Activated CD8-positive, alpha-beta T cell treated with anti-CD3 and anti-CD28 coated beads for 36 hours (primary cell): ENCODE results near the gene PTPRCAP. TPM values are rescaled to one million over a fixed set of nuclear protein-coding genes. Genes with fewer than 3 reads are reported as not detected.

Experiments used
- ATAC-seq: fragments of 200-7000 bp; cut with Tn5 transposase; one replicate; pipeline ENCODE4 v1.10.0; 2021; ENCODE audit warnings: mild to moderate bottlenecking, moderate library complexity
- CTCF ChIA-PET: fragments of 350-600 bp; sonication (Branson Sonifier 250); formaldehyde crosslinking; loops from one replicate; lab custom pipeline; 2021; ENCODE audit warnings: antibody characterized with exemption; lab: Charles Lee
- POLR2A ChIA-PET: fragments of 350-600 bp; sonication (Branson Sonifier 250); formaldehyde crosslinking; loops from one replicate; lab custom pipeline; 2021; ENCODE audit warnings: antibody characterized with exemption; lab: Charles Lee
- DNase-seq: peaks from one replicate; pipeline ENCODE4 v3.0.0-alpha.2; 2020
- H3K27ac Mint-ChIP-seq: one replicate; pipeline ENCODE4 v1.8.0; 2021; ENCODE audit warnings: mild to moderate bottlenecking, mixed read lengths
- H3K27me3 Mint-ChIP-seq: one replicate; pipeline ENCODE4 v1.8.0; 2021; ENCODE audit warnings: mixed read lengths
- H3K36me3 Mint-ChIP-seq: one replicate; pipeline ENCODE4 v1.8.0; 2021; ENCODE audit warnings: low read depth, mixed read lengths
- H3K4me1 Mint-ChIP-seq: one replicate; pipeline ENCODE4 v1.8.0; 2021; ENCODE audit warnings: low read depth, mixed read lengths
- H3K4me3 Mint-ChIP-seq: one replicate; pipeline ENCODE4 v1.8.0; 2021; ENCODE audit warnings: mild to moderate bottlenecking, moderate library complexity, mixed read lengths
- H3K9me3 Mint-ChIP-seq: one replicate; pipeline ENCODE4 v1.8.0; 2021; ENCODE audit warnings: mixed read lengths
- CTCF ChIP-seq: fragments of 200-600 bp; IDR thresholded peaks from one replicate; pipeline ENCODE4 v1.8.0; 2022; ENCODE audit warnings: antibody characterized with exemption, mild to moderate bottlenecking
- intact Hi-C: fragments of 100-400 bp; cut with micrococcal nuclease; formaldehyde crosslinking; loops from one replicate; pipeline ENCODE4 v1.10.0; 2022
- total RNA-seq, 2 experiments: library from RNA; stranded (reverse); gene quantifications; one replicate each; pipeline ENCODE4 v1.2.3, GENCODE V29; 2021

Gene PTPRCAP
- total RNA-seq, 2 experiments from 2014 or later = 107 to 114 TPM

DNA sequence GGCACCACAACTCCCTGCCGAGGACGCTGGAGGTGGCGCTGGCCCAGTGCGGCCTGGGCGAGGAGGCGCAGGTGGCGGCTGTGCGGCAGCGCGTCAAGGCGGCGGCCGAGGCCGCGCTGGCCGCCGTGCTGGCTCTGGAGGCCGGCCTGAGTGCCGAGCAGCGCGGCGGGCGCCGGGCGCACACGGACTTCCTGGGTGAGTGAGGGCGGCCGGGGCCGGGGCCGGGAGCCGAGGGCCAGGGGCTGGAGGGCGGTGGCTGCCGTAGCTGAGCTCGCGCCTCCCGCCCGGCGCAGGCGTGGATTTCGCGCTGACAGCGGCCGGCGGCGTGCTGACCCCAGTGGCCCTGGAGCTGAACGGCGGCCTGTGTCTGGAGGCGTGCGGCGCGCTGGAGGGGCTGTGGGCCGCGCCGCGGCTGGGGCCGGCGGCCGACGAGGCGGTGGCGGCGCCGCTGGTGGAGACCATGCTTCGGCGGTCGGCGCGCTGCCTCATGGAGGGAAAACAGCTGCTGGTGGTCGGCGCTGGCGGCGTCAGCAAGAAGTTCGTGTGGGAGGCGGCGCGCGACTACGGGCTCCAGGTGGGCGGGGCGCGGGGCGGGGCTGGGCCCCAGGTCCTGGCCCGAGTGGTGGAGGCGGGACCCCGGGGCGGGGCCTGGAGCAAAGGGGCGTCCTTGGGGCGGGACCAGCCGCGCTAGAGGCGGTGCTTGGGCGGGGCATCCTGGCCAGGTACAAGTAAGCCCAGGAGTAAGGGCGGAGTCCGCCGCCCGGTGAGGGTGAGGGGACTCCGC, 16.6 kb downstream of the PTPRCAP start:
- no peaks in the 10 kb centered on the region for H3K9me3 Mint-ChIP-seq
- intact Hi-C loops = no loop called here
- peak overlapping the region; percentile 84 for H3K27ac Mint-ChIP-seq

GRCh38 chr11:67420147-67420645, 17.3 kb downstream of the PTPRCAP start:
- DNase-seq = no peak
- ATAC-seq = no peak
- peaks cover 48% of the 10 kb centered on the region for H3K4me1 Mint-ChIP-seq
- H3K27ac Mint-ChIP-seq = peak overlapping the region; percentile 89
- H3K4me3 Mint-ChIP-seq = peak overlapping the region; percentile 82
- H3K9me3 Mint-ChIP-seq = no peaks in the 10 kb centered on the region
- ChIA-PET CTCF (interaction anchor here (0.9 to 3.5 kb wide), 6 partner anchors 9 to 86 kb away, joined by 4 to 21 read pairs (median 6); partner anchors contain the start of genes PITPNM1, PPP1CA, PTPRCAP and TBC1D10C), POLR2A (interaction anchor here (1.0 to 10.0 kb wide), 11 partner anchors 8 to 71 kb away, joined by 3 to 178 read pairs (median 18); partner anchors contain the start of genes AIP, PPP1CA, PTPRCAP and RPS6KB2)
- intact Hi-C loops = no loop called here
- no peak for TF ChIP-seq CTCF
- H3K27me3 Mint-ChIP-seq = no peaks in the 10 kb centered on the region
- H3K36me3 Mint-ChIP-seq = no peaks in the 10 kb centered on the region

More for the DNA sequence above, 16.6 kb downstream of the PTPRCAP start:
- Mint-ChIP-seq H3K36me3 (no peaks in the 10 kb centered on the region), H3K4me1 (peaks cover 48% of the 10 kb centered on the region), H3K27me3 (no peaks in the 10 kb centered on the region), H3K4me3 (peak overlapping the region; percentile 82)
- ATAC-seq (peak; percentile 91), DNase-seq (peak; percentile 99)
- ChIA-PET CTCF (interaction anchor here (0.8 to 3.5 kb wide), 7 partner anchors 10 to 85 kb away, joined by 4 to 21 read pairs (median 4); partner anchors contain the start of genes PITPNM1, PPP1CA, PTPRCAP and TBC1D10C), POLR2A (interaction anchor here (1.0 to 10.0 kb wide), 11 partner anchors 8 to 70 kb away, joined by 3 to 178 read pairs (median 8); partner anchors contain the start of genes AIP, PPP1CA, PTPRCAP and TBC1D10C)
- TF ChIP-seq CTCF = no peak

DNA sequence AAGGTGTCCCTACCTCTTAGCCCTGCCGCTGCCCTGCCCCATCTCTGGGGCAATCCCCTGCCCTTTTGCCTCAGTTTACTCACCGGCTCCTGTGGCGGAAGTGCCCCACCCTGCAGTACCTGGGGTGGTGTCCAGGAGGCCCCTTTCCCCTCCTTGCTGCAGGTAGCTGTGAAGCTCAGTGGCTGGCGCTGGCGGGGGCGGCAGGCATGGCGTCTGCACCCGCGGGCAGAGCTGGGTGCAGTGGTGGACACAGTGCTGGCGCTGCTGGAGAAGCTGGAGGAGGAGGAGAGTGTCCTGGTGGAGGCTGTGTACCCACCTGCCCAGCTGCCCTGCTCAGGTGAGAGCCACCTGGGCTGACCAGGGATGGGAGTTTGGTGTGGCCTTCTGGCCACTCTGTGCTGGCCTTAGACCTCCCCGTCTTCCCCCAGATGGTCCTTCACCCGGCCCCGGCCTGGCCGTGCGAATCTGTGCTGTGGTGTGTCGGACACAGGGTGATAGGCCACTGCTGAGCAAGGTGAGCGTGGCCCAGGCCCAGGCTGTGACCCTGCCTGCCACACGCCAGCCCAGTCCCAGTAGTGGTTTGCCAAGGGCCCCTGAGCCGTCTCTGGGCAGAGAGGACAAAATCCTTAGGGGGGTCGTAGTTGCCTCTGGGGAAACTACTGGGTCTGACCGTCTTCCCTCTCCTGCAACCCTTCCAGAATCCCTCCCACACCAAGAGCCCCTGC, 18.0 kb downstream of the PTPRCAP start:
- peak overlapping the region; percentile 82 for H3K4me3 Mint-ChIP-seq
- POLR2A ChIA-PET = interaction anchor here (0.6 to 10.0 kb wide), 14 partner anchors 8 to 165 kb away, joined by 3 to 178 read pairs (median 10); partner anchors contain the start of genes AIP, GSTP1, POLD4 and PPP1CA
- intact Hi-C loops = no loop called here
- no peak for TF ChIP-seq CTCF
- H3K27me3 Mint-ChIP-seq = no peaks in the 10 kb centered on the region
- peak overlapping the region; percentile 89 for H3K27ac Mint-ChIP-seq
- CTCF ChIA-PET = interaction anchor here (0.6 to 3.5 kb wide), 7 partner anchors 8 to 211 kb away, joined by 3 to 21 read pairs (median 4); partner anchors contain the start of genes PITPNM1, PPP1CA and TBC1D10C
- no peaks in the 10 kb centered on the region for H3K9me3 Mint-ChIP-seq
- H3K36me3 Mint-ChIP-seq = no peaks in the 10 kb centered on the region
- DNase-seq (no peak), ATAC-seq (no peak)
- peaks cover 52% of the 10 kb centered on the region for H3K4me1 Mint-ChIP-seq

- no peaks in the 10 kb centered on the region for H3K9me3 Mint-ChIP-seq
- ChIA-PET POLR2A (interaction anchor here (0.6 to 10.0 kb wide), 10 partner anchors 10 to 178 kb away, joined by 3 to 178 read pairs (median 18); partner anchors contain the start of genes AIP, GSTP1, PPP1CA and PTPRCAP), CTCF (interaction anchor here (0.6 to 3.5 kb wide), 8 partner anchors 11 to 212 kb away, joined by 3 to 21 read pairs (median 5); partner anchors contain the start of genes PITPNM1, POLD4, PPP1CA and TBC1D10C)
- H3K27ac Mint-ChIP-seq = peak overlapping the region; percentile 89
- no peaks in the 10 kb centered on the region for H3K36me3 Mint-ChIP-seq
- peaks cover 52% of the 10 kb centered on the region for H3K4me1 Mint-ChIP-seq
- H3K27me3 Mint-ChIP-seq = no peaks in the 10 kb centered on the region
- intact Hi-C loops = no loop called here
- peak; percentile 54 for DNase-seq
- TF ChIP-seq CTCF = no peak
- H3K4me3 Mint-ChIP-seq = peak overlapping the region; percentile 82
- no peak for ATAC-seq
Measured at GRCh38 chr11:67418476-67419281, 18.8 kb downstream of the PTPRCAP start.
